K562 (cell line): ENCODE data around the gene SLC29A2. TPM values are rescaled to one million over a fixed set of nuclear protein-coding genes. Genes with fewer than 3 reads are reported as not detected.
A peak's percentile ranks its signal among the peaks of the same experiment; 100 is the strongest.

Experiments used
- ATAC-seq: fragments of 200-7000 bp; cut with Tn5 transposase; 3 replicates; pipeline ENCODE4 v1.9.1; 2020; ENCODE audit warnings: moderate library complexity
- BruUV-seq: library from RNA; stranded (reverse); fragments of 400-500 nt; replicated peaks from 2 replicates; lab custom pipeline; 2021; lab: Mats Ljungman, UMichigan
- CTCF ChIA-PET: fragments of 300-600 bp; formaldehyde crosslinking; extraction: SDS; loops from one replicate; lab custom pipeline; 2021; ENCODE audit warnings: low intra/inter-chr PET ratio; lab: Yijun Ruan, JAX
- POLR2A ChIA-PET: fragments of 300-600, 350-650 bp; sonication (Branson Sonifier 250); formaldehyde crosslinking; extraction: SDS; loops from one replicate; lab custom pipeline; 2021; ENCODE audit warnings: antibody characterized with exemption, inconsistent platforms; lab: Yijun Ruan, JAX
- DNase-seq, 4 experiments: peaks; one replicate each; pipeline versions ENCODE4 v3.0.0 to v3.0.0-alpha.2; 2011 to 2018; ENCODE audit warnings: low spot score in 3 of 4, mixed read lengths in 3 of 4; ENCODE audit errors: extremely low read depth in 1 of 4
- FAIRE-seq: peaks from 2 replicates; lab custom pipeline; 2011; peaks lifted over from hg19 to GRCh38; lab: Jason Lieb, UNC
- H2AFZ ChIP-seq: 2 replicates; pipeline ENCODE4 v1.6.0; 2011; ENCODE audit warnings: low read depth, low read length, control low read depth, inconsistent platforms
- H3K27ac ChIP-seq: fragments of 200-600 bp; 3 replicates; pipeline ENCODE4 v1.8.0; 2011; ENCODE audit warnings: low read depth, mild to moderate bottlenecking, control low read depth, inconsistent platforms, low read length, moderate library complexity, mixed read lengths; ENCODE audit errors: extremely low read depth
- H3K27me3 ChIP-seq, 2 experiments: fragments of 300-600 bp in 1 of 2; 2 replicates in 1 of 2; 3 replicates in 1 of 2; pipeline versions ENCODE4 v1.6.0 to v1.8.0; 2011; ENCODE audit warnings: inconsistent platforms in 2 of 2, low read length in 2 of 2, mild to moderate bottlenecking in 1 of 2, mixed read lengths in 1 of 2, moderate library complexity in 1 of 2; ENCODE audit not compliant: control insufficient read depth in 2 of 2, insufficient read depth in 2 of 2
- H3K36me3 ChIP-seq: fragments of 300-600 bp; 3 replicates; pipeline ENCODE4 v1.8.0; 2011; ENCODE audit warnings: mild to moderate bottlenecking, low read length, inconsistent platforms; ENCODE audit not compliant: control insufficient read depth, insufficient read depth
- H3K4me1 ChIP-seq, 2 experiments: fragments of 200-600 bp in 1 of 2; replicated peaks in 1 of 2; 2 replicates in 1 of 2; 3 replicates in 1 of 2; pipeline versions ENCODE4 v1.5.1 to v1.8.0; 2011; ENCODE audit warnings: inconsistent platforms in 2 of 2, low read length in 2 of 2, mild to moderate bottlenecking in 1 of 2, mixed read lengths in 1 of 2, moderate library complexity in 1 of 2; ENCODE audit not compliant: control insufficient read depth in 2 of 2, insufficient read depth in 2 of 2
- H3K4me2 ChIP-seq: 2 replicates; pipeline ENCODE4 v1.6.1; 2011; ENCODE audit warnings: low read length, control low read depth, inconsistent platforms, mixed read lengths; ENCODE audit not compliant: insufficient read depth
- H3K4me3 ChIP-seq: fragments of 200-600 bp; sonication (generic), shearing (Covaris generic); 2 replicates; pipeline ENCODE4 v1.5.1; 2016; ENCODE audit warnings: control low read depth, inconsistent platforms
- H3K79me2 ChIP-seq: fragments of 200-600 bp; 3 replicates; pipeline ENCODE4 v1.8.0; 2011; ENCODE audit warnings: low read length, inconsistent platforms; ENCODE audit not compliant: control insufficient read depth, insufficient read depth
- H3K9ac ChIP-seq, 2 experiments: 2 replicates each; pipeline versions ENCODE4 v1.6.0 to v1.6.1; 2011; ENCODE audit warnings: low read depth in 2 of 2, low read length in 2 of 2, control low read depth in 1 of 2, inconsistent platforms in 1 of 2, mild to moderate bottlenecking in 1 of 2, mixed read lengths in 1 of 2; ENCODE audit not compliant: insufficient read depth in 1 of 2
- H3K9me1 ChIP-seq: one replicate; pipeline ENCODE4 v1.6.0; 2011; ENCODE audit warnings: inconsistent platforms, mild to moderate bottlenecking, low read length, moderate library complexity; ENCODE audit not compliant: control insufficient read depth, insufficient read depth
- H3K9me3 ChIP-seq: replicated peaks from 2 replicates; pipeline ENCODE4 v1.5.1; 2011; ENCODE audit warnings: low read depth, low read length, inconsistent platforms; ENCODE audit not compliant: control insufficient read depth, insufficient read depth
- H4K20me1 ChIP-seq: replicated peaks from 2 replicates; pipeline ENCODE4 v1.6.1; 2011; ENCODE audit warnings: low read length, inconsistent platforms, mixed read lengths; ENCODE audit not compliant: control insufficient read depth, insufficient read depth
- CREB1 ChIP-seq, 2 experiments: sonication (generic) in 1 of 2; formaldehyde crosslinking in 1 of 2; IDR thresholded peaks; 2 replicates each; pipeline versions ENCODE4 v1.6.1 to v1.8.0; 2012 to 2022; ENCODE audit warnings: inconsistent platforms in 1 of 2, mild to moderate bottlenecking in 1 of 2, missing genetic modification reagents in 1 of 2, moderate library complexity in 1 of 2
- FIP1L1 ChIP-seq: fragments of 200-400 bp; formaldehyde crosslinking; IDR thresholded peaks from 2 replicates; pipeline ENCODE4 v1.6.1; 2018; ENCODE audit warnings: mild to moderate bottlenecking, low read depth, low read length; ENCODE audit not compliant: poor library complexity, severe bottlenecking
- FOXJ2 ChIP-seq: fragments of 200-800 bp; sonication (Bioruptor generic); IDR thresholded peaks from 2 replicates; pipeline ENCODE4 v1.6.1; 2016; ENCODE audit warnings: missing genetic modification characterization, missing compliant biosample characterization
- FOXP1 ChIP-seq: sonication (generic); formaldehyde crosslinking; IDR thresholded peaks from 2 replicates; pipeline ENCODE4 v1.8.0; 2022; ENCODE audit warnings: mild to moderate bottlenecking, missing genetic modification reagents
- GATAD2A ChIP-seq: fragments of 450-650 bp; IDR thresholded peaks from 2 replicates; pipeline ENCODE4 v1.6.1; 2017
- NUFIP1 ChIP-seq: fragments of 450-650 bp; IDR thresholded peaks from 2 replicates; pipeline ENCODE4 v1.6.1; 2018; ENCODE audit not compliant: partially characterized antibody
- PCBP2 ChIP-seq: fragments of 200-400 bp; formaldehyde crosslinking; IDR thresholded peaks from 2 replicates; pipeline ENCODE4 v1.6.1; 2018; ENCODE audit warnings: low read length, low read depth, mild to moderate bottlenecking, moderate library complexity; ENCODE audit not compliant: poor library complexity, severe bottlenecking
- SREBF2 ChIP-seq: sonication (generic); formaldehyde crosslinking; IDR thresholded peaks from 2 replicates; pipeline ENCODE4 v1.4.0; 2020; ENCODE audit warnings: mild to moderate bottlenecking, missing genetic modification reagents
- SRSF3 ChIP-seq: fragments of 200-400 bp; formaldehyde crosslinking; IDR thresholded peaks from 2 replicates; pipeline ENCODE4 v1.6.1; 2016; ENCODE audit warnings: mild to moderate bottlenecking, low read length, moderate library complexity; ENCODE audit not compliant: insufficient read depth
- ZBTB7A ChIP-seq: IDR thresholded peaks from 2 replicates; pipeline ENCODE4 v1.6.1; 2011; ENCODE audit warnings: low read depth, mild to moderate bottlenecking, low read length, moderate library complexity, borderline replicate concordance; ENCODE audit not compliant: control insufficient read depth
- ZFX ChIP-seq: sonication (generic); formaldehyde crosslinking; IDR thresholded peaks from 2 replicates; pipeline ENCODE4 v1.8.0; 2022; ENCODE audit warnings: mild to moderate bottlenecking, missing genetic modification reagents, moderate library complexity
- ZNF282 ChIP-seq: sonication (generic); formaldehyde crosslinking; IDR thresholded peaks from 2 replicates; pipeline ENCODE4 v1.8.1; 2023; ENCODE audit warnings: missing genetic modification reagents
- ZNF717 ChIP-seq: fragments of 250-450 bp; sonication (Bioruptor Pico); IDR thresholded peaks from 2 replicates; pipeline ENCODE4 v1.5.0; 2021
- WGBS: fragments of 100-300 bp; shearing (Covaris generic); methylation state at CpG from one replicate; pipeline ENCODE4 v1.1.6; 2016; ENCODE audit warnings: low coverage, mixed read lengths; ENCODE audit not compliant: insufficient coverage; ENCODE audit errors: missing lambda C conversion rate; 5-methylcytosine and 5-hydroxymethylcytosine counted together
- in situ Hi-C: fragments of 300-500 bp; cut with MboI; formaldehyde crosslinking; loops from 4 replicates; pipeline ENCODE4 v1.15.0; 2018; ENCODE audit warnings: inconsistent platforms, mixed read lengths
- intact Hi-C: fragments of 100-400 bp; cut with micrococcal nuclease; formaldehyde crosslinking; loops from 2 replicates; pipeline ENCODE4 v1.14.2; 2022
- polyA plus RNA-seq, 8 experiments: library from polyadenylated mRNA; depleted of rRNA in 4 of 8; stranded (reverse) in 5 of 8; unstranded in 3 of 8; fragments of >200 nt; fragmentation: Nextera tagmentation in 2 of 8; fragmentation: Illumina TruSeq in 1 of 8; extraction: Ambion mirVana in 2 of 8; extraction: Trizol in 1 of 8; gene quantifications; 2 replicates each; pipeline versions ENCODE4 v1.2.1 to v1.2.3, GENCODE V29; 2011 to 2014; ENCODE audit warnings: inconsistent platforms in 1 of 8, missing spikeins in 1 of 8
- total RNA-seq, 7 experiments: library from RNA; depleted of rRNA in 6 of 7; stranded (reverse); fragments of >200 nt in 6 of 7; fragmentation: Illumina TruSeq in 2 of 7; extraction: Trizol in 2 of 7; gene quantifications; 2 replicates each; pipeline versions ENCODE4 v1.2.1 to v1.2.3, GENCODE V29; 2011 to 2021; ENCODE audit warnings: low replicate concordance in 1 of 7
- TF ChIP-seq, protein P1 (sequence below): fragments of 450-650 bp; formaldehyde crosslinking; IDR thresholded peaks from 2 replicates; pipeline ENCODE4 v1.4.0; 2020; ENCODE audit warnings: mild to moderate bottlenecking, moderate library complexity
- TF ChIP-seq, protein P2 (sequence below): fragments of 250-450 bp; sonication (Bioruptor Pico); IDR thresholded peaks from 2 replicates; pipeline ENCODE4 v1.8.0; 2021; ENCODE audit warnings: moderate library complexity, mild to moderate bottlenecking, inconsistent platforms

SLC29A2 gene
- total and polyA plus RNA-seq, 9 of the 15 experiments (the other 6 are each of a cell fraction or from before 2014, with no cell fraction given): 2.4 to 48.6 (median 14.2) TPM

DNA sequence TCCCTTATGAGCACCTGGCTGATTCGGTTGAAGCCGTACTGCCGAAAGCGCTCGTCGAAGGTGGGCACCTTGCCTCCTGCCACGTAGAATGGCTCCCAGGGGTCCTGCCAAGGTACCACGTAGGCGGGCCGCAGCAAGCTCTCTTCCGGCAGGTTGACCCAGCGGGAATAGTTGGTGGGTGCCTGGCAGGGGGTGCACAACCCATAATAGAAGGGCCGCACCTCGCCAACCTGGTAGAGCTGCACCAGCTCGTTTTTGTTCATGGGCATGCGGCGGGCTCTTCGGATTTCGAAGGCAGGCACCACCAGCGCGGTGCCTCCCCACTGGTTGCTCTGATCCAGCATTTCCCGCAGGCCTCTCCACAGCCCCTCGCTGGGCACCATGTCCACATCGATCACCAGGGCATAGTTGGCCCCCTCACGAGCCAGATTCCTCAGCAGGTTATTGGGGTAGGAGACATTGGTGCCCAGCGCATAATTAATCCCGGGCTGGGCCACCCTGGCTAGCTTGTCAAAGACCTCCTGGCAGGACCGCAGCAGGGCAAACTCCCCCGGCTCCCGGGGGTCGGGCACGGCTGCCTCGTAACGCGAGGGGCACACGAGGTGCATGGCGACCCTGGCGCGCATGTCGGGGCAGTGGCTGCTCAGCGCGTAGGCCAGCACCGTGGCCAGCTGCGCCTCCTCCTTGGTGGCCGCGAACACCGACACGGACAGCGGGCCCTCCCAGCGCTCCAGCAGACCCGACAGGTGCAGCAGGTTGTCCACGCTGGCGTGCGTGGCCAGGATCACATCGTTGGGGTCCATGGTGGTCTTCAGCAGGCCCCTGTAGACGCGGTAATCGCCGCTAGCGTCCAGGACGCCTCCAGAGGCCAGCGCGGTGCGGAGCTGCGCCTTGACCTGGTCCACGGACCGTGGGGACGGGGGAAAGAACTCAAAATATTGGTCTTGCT is 24.8 kb downstream of the SLC29A2 start:
- peaks cover 28 to 40% of the 10 kb centered on the region in 2 experiments for H3K4me1 ChIP-seq
- ChIA-PET POLR2A (interaction anchor here (0.7 to 2.0 kb wide), 5 partner anchors 14 to 524 kb away, joined by 3 to 12 read pairs (median 5); partner anchors contain the start of gene YIF1A), CTCF (no interaction called here)
- peak overlapping the region; percentile 97 for H2AFZ ChIP-seq
- H3K27me3 ChIP-seq: no peaks in the 10 kb centered on the region
- H3K27ac ChIP-seq: peak overlapping the region; percentile 57; the same call in 2 of the 3 replicates
- peaks cover 15% of the 10 kb centered on the region; the same call in 2 of the 3 replicates for H3K36me3 ChIP-seq
- ATAC-seq (no peak), DNase-seq (no peak), FAIRE-seq (no peak)
- intact Hi-C loops (no loop called here), in situ Hi-C loops (no loop called here)
- peak overlapping the region; percentile 64 to 99 for H3K9ac ChIP-seq
- no TSS peak for BruUV-seq
- H3K4me2 ChIP-seq: peak overlapping the region; percentile 95
- H3K79me2 ChIP-seq: peaks cover 23% of the 10 kb centered on the region
- no peaks in the 10 kb centered on the region for H4K20me1 ChIP-seq
- H3K9me3 ChIP-seq: no peaks in the 10 kb centered on the region
- H3K9me1 ChIP-seq: no peaks in the 10 kb centered on the region
- 69% methylated on average over 68 of the region's 68 CpGs for WGBS
- H3K4me3 ChIP-seq: peak overlapping the region; percentile 67
- TF ChIP-seq NUFIP1 (no peak), CREB1 (IDR thresholded peaks at IDR 0.05) (no peak), CREB1 (CRISPR knock-in tag; IDR thresholded peaks at IDR 0.05) (0 out of 2 replicates have a peak, but pooled peaks have one; percentile 34), SREBF2 (CRISPR knock-in tag) (no peak), GATAD2A (0 out of 2 replicates have a peak, but pooled peaks have one; percentile 9), FIP1L1 (peak; percentile 58), ZFX (CRISPR knock-in tag) (0 out of 2 replicates have a peak, but pooled peaks have one; percentile 21), FOXJ2 (tag) (no peak), ZNF282 (CRISPR knock-in tag) (0 out of 2 replicates have a peak, but pooled peaks have one; percentile 18), FOXP1 (CRISPR knock-in tag) (0 out of 2 replicates have a peak, but pooled peaks have one; percentile 47), ZBTB7A (peak; percentile 46; the same call in 1 of the 2 replicates), ZNF717 (CRISPR knock-in tag) (no peak), PCBP2 (no peak), SRSF3 (no peak)
- TF ChIP-seq, protein P1, sequence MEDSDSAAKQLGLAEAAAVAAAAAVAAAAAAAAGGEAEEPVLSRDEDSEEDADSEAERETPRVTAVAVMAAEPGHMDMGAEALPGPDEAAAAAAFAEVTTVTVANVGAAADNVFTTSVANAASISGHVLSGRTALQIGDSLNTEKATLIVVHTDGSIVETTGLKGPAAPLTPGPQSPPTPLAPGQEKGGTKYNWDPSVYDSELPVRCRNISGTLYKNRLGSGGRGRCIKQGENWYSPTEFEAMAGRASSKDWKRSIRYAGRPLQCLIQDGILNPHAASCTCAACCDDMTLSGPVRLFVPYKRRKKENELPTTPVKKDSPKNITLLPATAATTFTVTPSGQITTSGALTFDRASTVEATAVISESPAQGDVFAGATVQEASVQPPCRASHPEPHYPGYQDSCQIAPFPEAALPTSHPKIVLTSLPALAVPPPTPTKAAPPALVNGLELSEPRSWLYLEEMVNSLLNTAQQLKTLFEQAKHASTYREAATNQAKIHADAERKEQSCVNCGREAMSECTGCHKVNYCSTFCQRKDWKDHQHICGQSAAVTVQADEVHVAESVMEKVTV (CRISPR knock-in tag): no peak
- TF ChIP-seq, protein P2, sequence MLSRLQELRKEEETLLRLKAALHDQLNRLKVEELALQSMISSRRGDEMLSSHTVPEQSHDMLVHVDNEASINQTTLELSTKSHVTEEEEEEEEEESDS (CRISPR knock-in tag): no peak
